Smooth muscle cell (in vitro differentiated cells): ENCODE results near the gene RNF207. TPM values are rescaled to one million over a fixed set of nuclear protein-coding genes. Genes with fewer than 3 reads are reported as not detected.
A peak's percentile ranks its signal among the peaks of the same experiment; 100 is the strongest.

Source experiments
- DNase-seq: peaks from one replicate; lab custom pipeline; 2025; ENCODE audit not compliant: unreplicated experiment; lab: John Stamatoyannopoulos, UW
- H2AFZ ChIP-seq: fragments of 200-600 bp; sonication (generic); 2 replicates; pipeline ENCODE4 v1.6.0; 2016; ENCODE audit warnings: antibody characterized with exemption, low read depth, mild to moderate bottlenecking
- H3F3A ChIP-seq: fragments of 200-600 bp; sonication (generic); 2 replicates; pipeline ENCODE4 v1.6.0; 2017; ENCODE audit warnings: antibody characterized with exemption, low read depth
- H3K27ac ChIP-seq: fragments of 200-600 bp; sonication (generic); 2 replicates; pipeline ENCODE4 v1.5.1; 2016; ENCODE audit warnings: low read depth, mild to moderate bottlenecking
- H3K27me3 ChIP-seq: fragments of 200-600 bp; sonication (generic); 2 replicates; pipeline ENCODE4 v1.6.1; 2016; ENCODE audit warnings: low read depth, mild to moderate bottlenecking
- H3K36me3 ChIP-seq: fragments of 200-600 bp; sonication (generic); 2 replicates; pipeline ENCODE4 v1.5.1; 2016; ENCODE audit warnings: low read depth
- H3K4me1 ChIP-seq: fragments of 200-600 bp; sonication (generic); 2 replicates; pipeline ENCODE4 v1.5.1; 2016; ENCODE audit warnings: low read depth
- H3K4me2 ChIP-seq: fragments of 200-600 bp; sonication (generic); 2 replicates; pipeline ENCODE4 v1.6.0; 2016; ENCODE audit warnings: mild to moderate bottlenecking
- H3K4me3 ChIP-seq: fragments of 200-600 bp; sonication (generic); 2 replicates; pipeline ENCODE4 v1.5.1; 2016; ENCODE audit warnings: mild to moderate bottlenecking
- H3K79me2 ChIP-seq: fragments of 200-600 bp; sonication (generic); 2 replicates; pipeline ENCODE4 v1.6.0; 2016; ENCODE audit warnings: low read depth, mild to moderate bottlenecking
- H3K9ac ChIP-seq: fragments of 200-600 bp; sonication (generic); 2 replicates; pipeline ENCODE4 v1.6.0; 2016; ENCODE audit warnings: low read depth
- H3K9me3 ChIP-seq: fragments of 200-600 bp; sonication (generic); replicated peaks from 2 replicates; pipeline ENCODE4 v1.5.1; 2016; ENCODE audit warnings: low read depth
- H4K20me1 ChIP-seq: fragments of 200-600 bp; sonication (generic); 2 replicates; pipeline ENCODE4 v1.6.0; 2016; ENCODE audit warnings: low read depth
- WGBS: methylation state at CpG from one replicate; pipeline ENCODE4 v1.1.7; 2016; ENCODE audit warnings: low lambda C conversion rate; 5-methylcytosine and 5-hydroxymethylcytosine counted together
- polyA plus RNA-seq: library from polyadenylated mRNA; unstranded; fragments of >200 nt; fragmentation: Nextera tagmentation; extraction: Ambion mirVana; gene quantifications from 2 replicates; pipeline ENCODE4 v1.2.1, GENCODE V29; 2016
- total RNA-seq: library from RNA; depleted of rRNA; stranded (reverse); fragments of >200 nt; gene quantifications from 2 replicates; pipeline ENCODE4 v1.2.3, GENCODE V29; 2014
- TF ChIP-seq, protein P1 (sequence below): fragments of 200-600 bp; sonication (generic); IDR thresholded peaks from 2 replicates; pipeline ENCODE4 v1.5.1; 2017; ENCODE audit warnings: borderline replicate concordance, mild to moderate bottlenecking, antibody characterized with exemption; ENCODE audit not compliant: insufficient read depth, poor library complexity, severe bottlenecking

The RNF207 gene
- total and polyA plus RNA-seq, 2 experiments from 2014 or later, result 1.8 to 2.0 TPM

- H2AFZ ChIP-seq, result no peak within 1 kb of the TSS
Observed at GRCh38 chr1:6180268-6180706, 25.6 kb upstream of the RNF207 start, which contains the start of gene CHD5. Gene CHD5 (minus strand): TSS chr1:6180321. CDS start chr1:6180023, 298 bp downstream.

GRCh38 chr1:6180707-6181311, 25.1 kb upstream of the RNF207 start:
- Histone ChIP-seq H3K27me3 (peaks cover 65% of the 10 kb centered on the region), H3K4me3 (no peak overlapping the region), H2AFZ (no peak overlapping the region), H3K4me1 (peaks cover 6% of the 10 kb centered on the region), H4K20me1 (peaks cover 71% of the 10 kb centered on the region), H3K9me3 (no peaks in the 10 kb centered on the region), H3K9ac (no peak overlapping the region), H3F3A (peaks cover 9% of the 10 kb centered on the region), H3K79me2 (no peaks in the 10 kb centered on the region), H3K27ac (no peak overlapping the region), H3K36me3 (no peaks in the 10 kb centered on the region), H3K4me2 (no peak overlapping the region)
- TF ChIP-seq, protein P1, sequence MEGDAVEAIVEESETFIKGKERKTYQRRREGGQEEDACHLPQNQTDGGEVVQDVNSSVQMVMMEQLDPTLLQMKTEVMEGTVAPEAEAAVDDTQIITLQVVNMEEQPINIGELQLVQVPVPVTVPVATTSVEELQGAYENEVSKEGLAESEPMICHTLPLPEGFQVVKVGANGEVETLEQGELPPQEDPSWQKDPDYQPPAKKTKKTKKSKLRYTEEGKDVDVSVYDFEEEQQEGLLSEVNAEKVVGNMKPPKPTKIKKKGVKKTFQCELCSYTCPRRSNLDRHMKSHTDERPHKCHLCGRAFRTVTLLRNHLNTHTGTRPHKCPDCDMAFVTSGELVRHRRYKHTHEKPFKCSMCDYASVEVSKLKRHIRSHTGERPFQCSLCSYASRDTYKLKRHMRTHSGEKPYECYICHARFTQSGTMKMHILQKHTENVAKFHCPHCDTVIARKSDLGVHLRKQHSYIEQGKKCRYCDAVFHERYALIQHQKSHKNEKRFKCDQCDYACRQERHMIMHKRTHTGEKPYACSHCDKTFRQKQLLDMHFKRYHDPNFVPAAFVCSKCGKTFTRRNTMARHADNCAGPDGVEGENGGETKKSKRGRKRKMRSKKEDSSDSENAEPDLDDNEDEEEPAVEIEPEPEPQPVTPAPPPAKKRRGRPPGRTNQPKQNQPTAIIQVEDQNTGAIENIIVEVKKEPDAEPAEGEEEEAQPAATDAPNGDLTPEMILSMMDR, result no peak
- no peak for DNase-seq
- WGBS, result 10% methylated on average over 33 of the region's 36 CpGs

More at GRCh38 chr1:6180268-6180706, 25.6 kb upstream of the RNF207 start, which contains the start of gene CHD5:
- H3K36me3 ChIP-seq, result no peaks in the 10 kb centered on the region
- H3F3A ChIP-seq, result peaks cover 6% of the 10 kb centered on the region
- TF ChIP-seq, protein P1, result no peak
- H3K27ac ChIP-seq, result no peak within 1 kb of the TSS
- WGBS, result 5% methylated on average over 34 of the region's 57 CpGs
- peaks cover 66% of the 10 kb centered on the region for H4K20me1 ChIP-seq
- peaks cover 65% of the 10 kb centered on the region for H3K27me3 ChIP-seq
- peaks cover 6% of the 10 kb centered on the region for H3K4me1 ChIP-seq
- no peaks in the 10 kb centered on the region for H3K9me3 ChIP-seq
- peak within 1 kb of the TSS; percentile 67 for H3K4me2 ChIP-seq
- H3K4me3 ChIP-seq, result no peak within 1 kb of the TSS
- H3K9ac ChIP-seq, result no peak within 1 kb of the TSS
- no peak for DNase-seq
- no peaks in the 10 kb centered on the region for H3K79me2 ChIP-seq

- Histone ChIP-seq H3K4me3 (no peak overlapping the region), H3K9me3 (no peaks in the 10 kb centered on the region), H2AFZ (no peak overlapping the region), H3F3A (peaks cover 10% of the 10 kb centered on the region), H3K79me2 (no peaks in the 10 kb centered on the region), H3K27me3 (peaks cover 61% of the 10 kb centered on the region), H4K20me1 (peaks cover 75% of the 10 kb centered on the region), H3K4me1 (peaks cover 6% of the 10 kb centered on the region), H3K4me2 (no peak overlapping the region), H3K9ac (no peak overlapping the region), H3K27ac (no peak overlapping the region), H3K36me3 (no peaks in the 10 kb centered on the region)
- WGBS, result 55% methylated on average over 10 of the region's 10 CpGs
- TF ChIP-seq, protein P1, result no peak
- DNase-seq, result no peak
Observed at GRCh38 chr1:6181347-6181770, 24.6 kb upstream of the RNF207 start.
